Panc1 (cell line): Measurements from ENCODE around the gene CSK.

ENCODE experiments used
- POLR2AphosphoS5 ChIP-seq: IDR thresholded peaks from 2 replicates; pipeline ENCODE4 v1.6.1; 2012; ENCODE audit warnings: mild to moderate bottlenecking, low read depth, low read length, moderate library complexity
- SIN3A ChIP-seq: IDR thresholded peaks from 2 replicates; pipeline ENCODE4 v1.6.1; 2012; ENCODE audit warnings: low read depth, mild to moderate bottlenecking, low read length, moderate library complexity, borderline replicate concordance; ENCODE audit not compliant: insufficient read depth
- TF ChIP-seq, protein P1 (sequence below): fragments of 450-650 bp; IDR thresholded peaks from 2 replicates; pipeline ENCODE4 v1.5.1; 2017; ENCODE audit warnings: mild to moderate bottlenecking

DNA sequence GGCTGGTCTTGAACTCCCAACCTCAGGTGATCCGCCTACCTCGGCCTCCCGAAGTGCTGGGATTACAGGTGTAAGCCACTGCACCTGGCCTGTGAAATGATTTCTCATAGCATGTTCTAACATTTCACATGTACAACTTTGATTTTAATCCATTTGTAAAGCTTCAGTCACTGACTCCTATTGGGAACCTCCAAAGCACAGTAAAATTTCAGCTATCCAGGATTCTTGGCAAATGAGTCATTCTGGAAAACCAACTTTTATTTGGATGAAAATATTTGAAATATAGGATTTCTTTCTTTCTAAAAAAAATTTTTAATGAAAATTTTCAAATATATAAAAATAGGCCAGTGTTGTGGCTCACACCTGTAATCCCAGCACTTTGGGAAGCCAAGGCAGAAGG lies 28.1 kb downstream of the CSK start:
- TF ChIP-seq, protein P1, sequence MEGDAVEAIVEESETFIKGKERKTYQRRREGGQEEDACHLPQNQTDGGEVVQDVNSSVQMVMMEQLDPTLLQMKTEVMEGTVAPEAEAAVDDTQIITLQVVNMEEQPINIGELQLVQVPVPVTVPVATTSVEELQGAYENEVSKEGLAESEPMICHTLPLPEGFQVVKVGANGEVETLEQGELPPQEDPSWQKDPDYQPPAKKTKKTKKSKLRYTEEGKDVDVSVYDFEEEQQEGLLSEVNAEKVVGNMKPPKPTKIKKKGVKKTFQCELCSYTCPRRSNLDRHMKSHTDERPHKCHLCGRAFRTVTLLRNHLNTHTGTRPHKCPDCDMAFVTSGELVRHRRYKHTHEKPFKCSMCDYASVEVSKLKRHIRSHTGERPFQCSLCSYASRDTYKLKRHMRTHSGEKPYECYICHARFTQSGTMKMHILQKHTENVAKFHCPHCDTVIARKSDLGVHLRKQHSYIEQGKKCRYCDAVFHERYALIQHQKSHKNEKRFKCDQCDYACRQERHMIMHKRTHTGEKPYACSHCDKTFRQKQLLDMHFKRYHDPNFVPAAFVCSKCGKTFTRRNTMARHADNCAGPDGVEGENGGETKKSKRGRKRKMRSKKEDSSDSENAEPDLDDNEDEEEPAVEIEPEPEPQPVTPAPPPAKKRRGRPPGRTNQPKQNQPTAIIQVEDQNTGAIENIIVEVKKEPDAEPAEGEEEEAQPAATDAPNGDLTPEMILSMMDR: no peak
- no peak for TF ChIP-seq POLR2AphosphoS5
- TF ChIP-seq SIN3A: no peak
